HG02938 (cell line): ENCODE data around the gene P2RY6.

Experiments used
- ATAC-seq: cut with Tn5 transposase; IDR thresholded peaks from one replicate; pipeline ENCODE4 v1.9.1; 2021; ENCODE audit warnings: mild to moderate bottlenecking, moderate library complexity; ENCODE audit not compliant: unreplicated experiment

The P2RY6 gene

GRCh38 chr11:73314117-73314961 lies 42.2 kb downstream of the P2RY6 start:
- no peak for ATAC-seq

- ATAC-seq, result no peak
Measured at GRCh38 chr11:73315293-73316020, 43.3 kb downstream of the P2RY6 start.

- ATAC-seq, result no peak
Measured at GRCh38 chr11:73316422-73316821, 44.3 kb downstream of the P2RY6 start.

DNA sequence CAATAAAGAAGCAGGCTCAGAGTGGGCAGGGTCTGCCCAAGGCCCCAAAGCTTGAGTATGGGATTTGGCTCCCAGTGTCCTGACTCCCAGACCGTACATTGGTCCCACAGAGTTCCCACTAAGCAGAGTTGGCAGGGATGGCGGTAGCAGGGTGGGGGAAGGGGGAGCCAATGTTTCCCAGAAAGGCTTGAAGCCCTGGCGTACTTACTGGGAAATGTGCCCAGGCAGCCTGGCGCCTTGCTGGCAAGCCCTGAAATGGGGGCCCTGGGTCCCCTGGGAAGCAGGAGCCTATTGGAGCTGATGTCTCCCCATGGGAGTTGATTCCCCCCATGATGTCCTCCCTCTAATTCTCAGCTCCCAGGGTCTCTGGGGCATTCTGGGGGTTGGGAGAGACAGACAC lies 45.2 kb downstream of the P2RY6 start:
- ATAC-seq, result no peak

- ATAC-seq, result no peak
Measured at GRCh38 chr11:73317803-73318202, 45.7 kb downstream of the P2RY6 start.

- no peak for ATAC-seq
Measured at GRCh38 chr11:73318501-73319011, 46.4 kb downstream of the P2RY6 start.

DNA sequence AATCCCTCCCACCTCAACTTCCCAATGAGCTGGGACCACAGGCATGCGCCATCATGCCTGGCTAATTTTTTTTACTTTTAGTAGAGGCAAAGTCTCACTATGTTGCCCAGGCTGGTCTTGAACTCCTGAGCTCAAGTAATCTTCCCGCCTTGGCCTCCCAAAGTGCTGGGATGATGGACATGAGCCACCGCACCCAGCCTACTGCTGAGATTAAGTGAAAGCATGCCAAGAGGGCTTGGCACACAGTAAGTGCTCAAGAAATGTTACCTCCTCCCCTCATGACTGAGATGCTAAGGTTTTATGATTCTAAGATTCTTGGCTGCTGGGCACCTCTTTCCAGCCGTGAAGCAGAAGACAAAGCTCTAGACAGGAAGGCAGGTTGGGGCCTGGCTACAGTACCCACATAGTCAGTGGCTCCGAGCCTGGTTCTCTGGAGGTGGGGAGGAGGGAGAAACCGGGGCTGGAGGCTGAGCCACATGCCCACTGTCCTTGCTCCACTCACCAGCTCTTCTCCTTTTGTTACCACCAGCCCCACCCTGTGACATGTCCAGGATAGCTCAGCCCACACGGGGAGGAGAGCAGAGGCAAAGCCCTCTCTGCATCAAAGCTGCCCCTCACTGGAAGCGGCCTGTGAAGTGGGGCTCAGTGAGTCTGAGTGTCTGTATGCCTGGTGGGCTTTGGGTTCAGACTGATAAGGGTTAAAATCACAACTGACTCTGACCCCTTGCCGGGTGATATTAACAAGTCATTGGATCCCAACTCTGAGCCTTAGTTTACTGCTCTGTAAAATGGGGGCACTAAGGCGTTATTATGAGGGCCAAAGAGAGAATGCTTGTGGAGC lies 48.8 kb downstream of the P2RY6 start:
- ATAC-seq, result no peak

DNA sequence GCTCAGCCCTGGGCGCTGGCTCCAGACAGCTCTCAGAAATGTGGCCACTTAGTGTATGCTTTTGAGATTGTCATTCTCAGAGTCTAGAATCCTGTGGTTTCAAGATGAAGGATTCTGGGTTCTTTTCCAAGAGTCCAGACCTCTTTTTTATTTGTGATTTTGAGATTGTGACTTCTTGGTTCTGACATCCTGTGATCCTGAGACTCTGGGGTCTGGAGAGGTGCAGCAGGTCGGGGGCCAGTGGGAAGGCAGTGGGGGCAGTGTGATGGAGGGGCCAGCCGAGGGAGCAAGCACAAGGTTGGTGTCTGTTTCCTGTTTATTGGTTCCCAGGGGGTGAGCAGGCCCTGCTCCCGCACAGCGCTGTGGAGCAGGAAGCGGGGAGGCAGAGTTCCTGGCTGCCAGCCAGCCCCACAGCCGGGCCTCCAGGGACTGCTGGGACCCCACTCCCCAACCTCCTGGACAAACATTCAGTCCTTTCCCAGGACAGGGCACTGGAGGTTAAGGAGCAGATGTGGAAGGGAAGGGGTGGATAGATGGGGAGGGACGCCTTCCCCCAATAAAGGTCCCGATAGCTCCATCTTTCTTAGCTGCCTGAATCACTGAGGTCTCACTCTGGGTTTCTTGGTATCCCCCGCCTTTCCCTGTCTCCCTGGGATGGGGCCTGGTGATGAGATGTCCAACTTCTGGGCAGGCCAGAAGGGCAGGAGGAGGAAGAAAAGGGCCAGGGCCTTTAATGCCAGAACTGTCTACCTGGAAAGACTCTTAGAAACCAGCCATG lies 49.7 kb downstream of the P2RY6 start:
- ATAC-seq, result no peak

- ATAC-seq, result no peak
Measured at GRCh38 chr11:73322382-73323306, 50.5 kb downstream of the P2RY6 start.

DNA sequence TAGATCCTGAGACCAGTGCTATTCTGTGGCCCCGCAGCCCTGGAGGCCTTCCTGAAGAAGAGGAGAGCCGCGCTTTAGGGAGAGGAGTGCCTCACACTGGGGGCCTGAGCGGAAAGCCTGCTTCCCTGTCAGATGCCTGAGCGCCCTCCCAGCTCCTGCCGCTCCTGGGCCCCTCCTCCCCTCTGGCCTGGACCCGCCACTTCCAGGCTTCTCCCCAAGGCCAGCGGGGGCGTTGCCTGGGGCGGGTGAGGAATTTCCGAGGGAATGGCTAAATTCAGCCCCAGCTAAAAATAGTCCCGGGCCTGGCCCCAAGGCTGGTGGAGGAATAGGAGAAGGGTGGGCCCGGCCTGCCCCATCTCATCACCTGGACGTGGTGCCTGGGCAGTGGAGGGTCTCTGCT lies 51.3 kb downstream of the P2RY6 start:
- ATAC-seq, result no peak

- no peak for ATAC-seq
Measured at GRCh38 chr11:73324116-73324515, 52.0 kb downstream of the P2RY6 start.

GRCh38 chr11:73324665-73325035 lies 52.5 kb downstream of the P2RY6 start:
- ATAC-seq, result peak; percentile 4

DNA sequence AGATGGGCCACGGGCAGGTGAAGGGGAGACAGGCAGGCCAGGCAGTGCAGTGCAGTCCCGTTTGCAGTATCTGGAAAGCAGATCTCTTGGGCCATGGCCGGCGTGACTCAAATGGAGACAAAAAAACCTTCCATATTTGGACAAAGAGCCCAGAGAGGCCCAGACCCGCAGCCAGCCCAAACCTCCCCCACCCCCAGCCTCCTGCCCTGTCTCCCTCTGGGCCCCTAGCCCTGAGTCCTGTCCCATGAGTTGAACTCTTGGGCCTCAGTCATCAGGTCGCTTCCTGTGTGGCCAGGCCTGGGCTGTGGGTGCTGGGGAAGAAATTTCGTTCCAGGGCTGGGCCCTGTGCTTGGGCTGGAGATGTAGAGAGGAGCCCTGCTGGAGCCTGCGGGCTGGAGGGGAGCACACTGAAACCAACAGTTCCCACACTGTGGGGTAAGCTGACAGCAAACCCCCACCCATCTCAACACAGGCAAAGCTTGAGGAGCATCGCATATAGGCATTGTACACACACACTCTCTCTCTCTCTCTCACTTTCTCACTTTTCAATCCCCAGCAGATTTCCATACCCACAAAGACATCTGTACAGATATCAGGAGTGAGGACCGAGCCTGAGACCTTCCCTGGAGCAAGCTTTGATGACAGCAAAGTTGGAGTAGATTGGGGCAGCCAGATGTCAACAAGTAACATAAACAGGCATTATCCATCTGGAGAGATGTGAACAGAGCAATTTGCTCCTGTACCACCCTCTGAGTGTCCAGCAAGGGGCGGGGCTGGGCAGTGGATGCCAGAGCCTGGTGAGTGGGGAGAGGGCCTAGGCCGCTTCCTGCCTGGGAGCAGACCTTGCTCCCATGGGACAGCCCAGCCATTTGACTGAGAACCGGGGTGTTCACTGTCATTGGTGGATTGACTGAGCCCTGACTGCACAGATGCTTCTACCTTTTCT lies 53.2 kb downstream of the P2RY6 start:
- ATAC-seq, result peak; percentile 56

DNA sequence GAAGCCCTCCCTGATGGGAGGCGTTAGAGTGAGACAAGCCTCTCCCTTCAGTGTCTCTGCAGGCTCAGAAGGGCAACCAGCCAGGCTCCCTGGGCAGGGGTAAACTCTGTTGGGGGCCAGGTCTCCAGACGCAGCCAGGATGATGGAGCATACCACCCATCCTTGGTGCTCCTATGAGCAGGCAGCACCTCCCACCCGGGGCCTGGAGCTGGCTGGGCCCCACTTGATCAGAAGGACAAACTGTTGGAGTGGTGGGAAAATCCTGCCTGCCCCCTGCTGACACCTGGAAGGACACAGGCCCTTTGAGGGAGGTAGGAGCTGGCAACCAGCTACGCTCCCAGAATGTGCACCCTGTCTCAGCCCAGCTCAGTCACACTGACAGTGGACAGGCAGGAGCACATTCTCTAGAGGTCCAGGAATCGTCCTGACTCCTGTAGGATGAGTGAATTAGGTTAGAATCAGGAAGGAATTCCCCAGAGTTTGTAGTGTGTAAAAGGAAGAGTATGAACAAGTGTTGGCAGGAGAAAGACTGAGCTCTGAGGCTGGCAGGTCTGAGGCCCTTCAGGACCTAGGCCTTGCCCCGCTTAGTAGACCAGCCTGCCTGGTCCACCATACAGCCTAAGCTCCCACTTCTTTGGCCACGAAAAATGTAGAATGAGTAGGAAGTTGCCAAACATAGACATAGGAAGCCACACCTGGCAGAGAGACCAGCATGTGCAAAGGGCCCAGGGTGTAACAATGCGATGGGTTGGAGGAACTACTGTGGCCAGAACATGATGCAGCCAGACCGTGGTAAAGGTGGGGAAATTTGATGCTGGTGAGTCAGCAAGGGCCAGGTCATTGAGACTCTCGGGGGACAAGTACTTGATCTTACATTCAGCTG lies 55.0 kb downstream of the P2RY6 start:
- ATAC-seq, result no peak

- no peak for ATAC-seq
Measured at GRCh38 chr11:73327812-73328364, 55.8 kb downstream of the P2RY6 start.

GRCh38 chr11:73330569-73331093 lies 58.5 kb downstream of the P2RY6 start:
- no peak for ATAC-seq
